ENCODE results near the gene ADARB2.
"Not testable (repeated sequence)": the region's sequence is repeated elsewhere in the genome, so short reads cannot be mapped to it uniquely, and the experiment has no call there.

The ADARB2 gene

GRCh38 chr10:1401071-1401965 lies 336.0 kb downstream of the ADARB2 start:
- DNase-seq = no peak

GRCh38 chr10:1400101-1401070 lies 336.9 kb downstream of the ADARB2 start:
- DNase-seq = no peak

- DNase-seq = no peak
Measured at GRCh38 chr10:1399431-1400100, 337.8 kb downstream of the ADARB2 start.

GRCh38 chr10:1398626-1399410 lies 338.5 kb downstream of the ADARB2 start:
- DNase-seq = no peak

- not testable (repeated sequence) for DNase-seq
Measured at GRCh38 chr10:1398116-1398515, 339.2 kb downstream of the ADARB2 start.

- DNase-seq = no peak
Measured at GRCh38 chr10:1396297-1396635, 341.1 kb downstream of the ADARB2 start.

GRCh38 chr10:1395481-1396296 lies 341.6 kb downstream of the ADARB2 start:
- DNase-seq = no peak

GRCh38 chr10:1395025-1395480 lies 342.3 kb downstream of the ADARB2 start:
- DNase-seq = no peak

- no peak for DNase-seq
Measured at GRCh38 chr10:1394155-1394912, 343.0 kb downstream of the ADARB2 start.

- no peak for DNase-seq
Measured at GRCh38 chr10:1393481-1393880, 343.8 kb downstream of the ADARB2 start.

GRCh38 chr10:1392127-1392526 lies 345.2 kb downstream of the ADARB2 start:
- no peak for DNase-seq

GRCh38 chr10:1390200-1390599 lies 347.1 kb downstream of the ADARB2 start:
- no peak for DNase-seq

GRCh38 chr10:1384026-1384425 lies 353.3 kb downstream of the ADARB2 start:
- DNase-seq = no peak

GRCh38 chr10:1382711-1383110 lies 354.6 kb downstream of the ADARB2 start:
- no peak for DNase-seq

GRCh38 chr10:1381339-1381738 lies 356.0 kb downstream of the ADARB2 start:
- no peak for DNase-seq

- DNase-seq = no peak
Measured at GRCh38 chr10:1380088-1380671, 357.1 kb downstream of the ADARB2 start.

- DNase-seq = no peak
Measured at GRCh38 chr10:1379601-1380000, 357.7 kb downstream of the ADARB2 start.

GRCh38 chr10:1378473-1378872 lies 358.9 kb downstream of the ADARB2 start:
- DNase-seq = no peak

- DNase-seq = no peak
Measured at GRCh38 chr10:1377740-1378397, 359.5 kb downstream of the ADARB2 start.

GRCh38 chr10:1377231-1377630 lies 360.1 kb downstream of the ADARB2 start:
- DNase-seq = no peak

All from stimulated activated naive CD4-positive, alpha-beta T cell (primary cell).